ENCODE data around the gene HEXIM2. TPM values are rescaled to one million over a fixed set of nuclear protein-coding genes. Genes with fewer than 3 reads are reported as not detected.
A peak's percentile ranks its signal among the peaks of the same experiment; 100 is the strongest.

Gene HEXIM2
- total RNA-seq, 2 experiments from 2014 or later: 1.3 to 1.5 TPM

DNA sequence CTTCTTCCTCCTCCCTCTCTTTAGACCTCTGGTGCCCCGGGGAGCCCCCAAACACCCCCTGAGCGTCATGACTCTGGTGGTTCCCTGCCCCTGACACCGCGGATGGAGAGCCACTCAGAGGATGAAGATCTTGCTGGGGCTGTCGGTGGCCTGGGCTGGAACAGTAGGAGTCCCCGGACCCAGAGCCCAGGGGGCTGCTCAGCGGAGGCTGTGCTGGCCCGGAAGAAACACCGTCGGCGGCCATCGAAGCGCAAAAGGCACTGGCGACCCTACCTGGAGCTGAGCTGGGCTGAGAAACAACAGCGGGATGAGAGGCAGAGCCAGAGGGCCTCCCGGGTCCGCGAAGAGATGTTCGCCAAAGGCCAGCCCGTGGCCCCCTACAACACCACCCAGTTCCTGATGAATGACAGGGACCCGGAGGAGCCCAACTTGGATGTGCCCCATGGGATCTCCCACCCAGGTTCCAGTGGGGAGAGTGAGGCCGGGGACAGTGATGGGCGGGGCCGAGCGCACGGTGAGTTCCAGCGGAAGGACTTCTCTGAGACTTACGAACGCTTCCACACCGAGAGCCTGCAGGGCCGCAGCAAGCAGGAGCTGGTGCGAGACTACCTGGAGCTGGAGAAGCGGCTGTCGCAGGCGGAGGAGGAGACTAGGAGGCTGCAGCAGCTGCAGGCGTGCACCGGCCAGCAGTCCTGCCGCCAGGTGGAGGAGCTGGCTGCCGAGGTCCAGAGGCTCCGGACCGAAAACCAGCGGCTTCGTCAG lies 7.5 kb downstream of the HEXIM2 start:
- TF ChIP-seq, protein P1, sequence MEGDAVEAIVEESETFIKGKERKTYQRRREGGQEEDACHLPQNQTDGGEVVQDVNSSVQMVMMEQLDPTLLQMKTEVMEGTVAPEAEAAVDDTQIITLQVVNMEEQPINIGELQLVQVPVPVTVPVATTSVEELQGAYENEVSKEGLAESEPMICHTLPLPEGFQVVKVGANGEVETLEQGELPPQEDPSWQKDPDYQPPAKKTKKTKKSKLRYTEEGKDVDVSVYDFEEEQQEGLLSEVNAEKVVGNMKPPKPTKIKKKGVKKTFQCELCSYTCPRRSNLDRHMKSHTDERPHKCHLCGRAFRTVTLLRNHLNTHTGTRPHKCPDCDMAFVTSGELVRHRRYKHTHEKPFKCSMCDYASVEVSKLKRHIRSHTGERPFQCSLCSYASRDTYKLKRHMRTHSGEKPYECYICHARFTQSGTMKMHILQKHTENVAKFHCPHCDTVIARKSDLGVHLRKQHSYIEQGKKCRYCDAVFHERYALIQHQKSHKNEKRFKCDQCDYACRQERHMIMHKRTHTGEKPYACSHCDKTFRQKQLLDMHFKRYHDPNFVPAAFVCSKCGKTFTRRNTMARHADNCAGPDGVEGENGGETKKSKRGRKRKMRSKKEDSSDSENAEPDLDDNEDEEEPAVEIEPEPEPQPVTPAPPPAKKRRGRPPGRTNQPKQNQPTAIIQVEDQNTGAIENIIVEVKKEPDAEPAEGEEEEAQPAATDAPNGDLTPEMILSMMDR (IDR thresholded peaks at IDR 0.05): no peak
- Histone ChIP-seq H3K4me1 (ENCODE audit: insufficient read depth, low read length) (peaks cover 23% of the 10 kb centered on the region), H3K27ac (ENCODE audit: low read depth in 1 of 2, low read length in 2 of 2) (no peak overlapping the region), H3K4me3 (ENCODE audit: low read length) (no peak overlapping the region), H3K9me3 (ENCODE audit: control insufficient read depth in 1 of 2, insufficient read depth in 1 of 2, low read length in 2 of 2) (no peaks in the 10 kb centered on the region), H3K36me3 (ENCODE audit: insufficient read depth, low read length) (no peaks in the 10 kb centered on the region), H3K27me3 (ENCODE audit: control insufficient read depth in 1 of 2, insufficient read depth in 2 of 2, low read length in 2 of 2) (no peaks in the 10 kb centered on the region)
- H3K27me3 Mint-ChIP-seq: no peaks in the 10 kb centered on the region
- DNase-seq (no peak), ATAC-seq (ENCODE audit: poor library complexity) (no peak)
- H3K4me1 Mint-ChIP-seq (ENCODE audit: low read depth): peaks cover 26% of the 10 kb centered on the region
- POLR2A ChIA-PET: interaction anchor here (4.7 to 5.9 kb wide), 2 partner anchors 7 to 20 kb away, joined by 87 to 122 read pairs; partner anchors contain the start of genes HEXIM1 and HEXIM2
- intact Hi-C loops (cut with DNase I, micrococcal nuclease): no loop called here
- no peaks in the 10 kb centered on the region for H3K36me3 Mint-ChIP-seq (ENCODE audit: low read depth)
- CTCF ChIA-PET: no interaction called here
- no peak overlapping the region for H3K27ac Mint-ChIP-seq
- no peak overlapping the region for H3K4me3 Mint-ChIP-seq
- H3K9me3 Mint-ChIP-seq: no peaks in the 10 kb centered on the region

DNA sequence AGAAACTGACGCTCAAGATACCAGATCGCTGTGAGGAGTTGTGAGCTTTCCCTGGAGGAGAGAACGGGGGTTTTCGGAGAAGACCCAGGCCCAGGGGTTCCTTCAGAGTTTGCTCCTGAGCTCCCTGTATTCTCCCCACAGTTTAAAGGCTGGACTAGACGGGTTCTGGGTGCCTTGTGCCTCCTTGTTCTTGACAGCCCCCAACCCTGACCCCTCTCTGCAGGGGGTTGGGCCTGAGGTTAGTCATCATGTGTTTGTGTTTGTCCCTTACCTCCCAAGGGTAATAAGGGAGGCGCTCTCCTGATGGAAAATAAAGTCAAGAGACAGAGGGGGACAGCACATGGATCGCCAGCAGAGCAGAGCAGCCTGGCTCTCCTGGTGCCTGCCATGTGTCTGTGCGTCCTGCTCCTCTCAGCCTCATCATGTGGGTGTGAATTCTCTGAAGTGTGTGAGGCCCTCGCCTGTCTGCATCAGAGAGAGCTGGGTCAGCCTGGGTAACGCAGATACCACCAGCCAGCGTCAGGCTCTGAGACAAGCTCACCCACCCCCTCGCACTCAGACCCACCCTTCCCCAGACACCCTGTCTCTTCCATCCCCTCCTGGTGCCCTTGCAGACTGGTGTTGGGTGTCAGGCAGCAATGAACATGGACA lies 8.7 kb downstream of the HEXIM2 start:
- peaks cover 23% of the 10 kb centered on the region for H3K4me1 ChIP-seq (ENCODE audit: insufficient read depth, low read length)
- no peaks in the 10 kb centered on the region for H3K27me3 Mint-ChIP-seq
- intact Hi-C loops (cut with DNase I, micrococcal nuclease): no loop called here
- H3K27ac Mint-ChIP-seq: peak overlapping the region; percentile 17
- ChIA-PET POLR2A (interaction anchor here (4.7 to 5.9 kb wide), 2 partner anchors 8 to 21 kb away, joined by 87 to 122 read pairs; partner anchors contain the start of genes HEXIM1 and HEXIM2), CTCF (no interaction called here)
- H3K4me3 Mint-ChIP-seq: no peak overlapping the region
- no peaks in the 10 kb centered on the region for H3K36me3 Mint-ChIP-seq (ENCODE audit: low read depth)
- no peaks in the 10 kb centered on the region for H3K27me3 ChIP-seq (ENCODE audit: control insufficient read depth in 1 of 2, insufficient read depth in 2 of 2, low read length in 2 of 2)
- no peaks in the 10 kb centered on the region for H3K36me3 ChIP-seq (ENCODE audit: insufficient read depth, low read length)
- TF ChIP-seq, protein P1 (IDR thresholded peaks at IDR 0.05): no peak
- no peak overlapping the region for H3K4me3 ChIP-seq (ENCODE audit: low read length)
- no peaks in the 10 kb centered on the region for H3K9me3 ChIP-seq (ENCODE audit: control insufficient read depth in 1 of 2, insufficient read depth in 1 of 2, low read length in 2 of 2)
- no peak overlapping the region for H3K27ac ChIP-seq (ENCODE audit: low read depth in 1 of 2, low read length in 2 of 2)
- ATAC-seq (ENCODE audit: poor library complexity): no peak
- no peaks in the 10 kb centered on the region for H3K9me3 Mint-ChIP-seq
- DNase-seq: peak in 1 of 14 experiments; percentile 20
- peaks cover 26% of the 10 kb centered on the region for H3K4me1 Mint-ChIP-seq (ENCODE audit: low read depth)

DNA sequence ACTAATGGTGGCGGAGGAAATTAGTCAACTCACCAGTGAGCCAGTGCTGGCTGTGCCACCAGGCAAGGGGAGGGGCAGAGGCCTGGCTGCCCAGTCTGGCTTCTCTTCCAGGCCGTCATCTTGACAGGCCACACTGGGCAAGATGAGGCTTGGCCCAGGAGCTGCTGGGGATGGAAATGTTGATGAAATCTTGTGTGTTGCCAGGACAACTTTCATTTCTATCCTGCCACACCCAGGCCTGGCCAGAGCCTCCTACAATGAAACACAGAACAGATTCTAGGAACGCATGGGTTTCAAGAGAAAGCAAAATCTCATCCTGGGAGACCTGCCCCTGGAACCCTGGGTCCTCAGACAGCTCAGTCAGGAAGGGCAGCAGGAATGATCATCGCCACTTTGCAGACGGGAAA lies 9.3 kb downstream of the HEXIM2 start:
- H3K4me3 ChIP-seq (ENCODE audit: low read length): no peak overlapping the region
- POLR2A ChIA-PET: interaction anchor here (4.7 to 5.9 kb wide), 2 partner anchors 8 to 22 kb away, joined by 87 to 122 read pairs; partner anchors contain the start of genes HEXIM1 and HEXIM2
- H3K27ac Mint-ChIP-seq: peak overlapping the region; percentile 17
- no peak overlapping the region for H3K27ac ChIP-seq (ENCODE audit: low read depth in 1 of 2, low read length in 2 of 2)
- DNase-seq (peak in 1 of 14 experiments; percentile 45), ATAC-seq (ENCODE audit: poor library complexity) (no peak)
- no peaks in the 10 kb centered on the region for H3K36me3 Mint-ChIP-seq (ENCODE audit: low read depth)
- CTCF ChIA-PET: interaction anchor here (1.3 kb wide), 1 partner anchor 27 kb away, joined by 4 read pairs; no protein-coding TSS in a partner anchor
- intact Hi-C loops (cut with DNase I, micrococcal nuclease): no loop called here
- H3K4me3 Mint-ChIP-seq: no peak overlapping the region
- TF ChIP-seq, protein P1 (IDR thresholded peaks at IDR 0.05): no peak
- no peaks in the 10 kb centered on the region for H3K9me3 Mint-ChIP-seq
- peaks cover 23% of the 10 kb centered on the region for H3K4me1 ChIP-seq (ENCODE audit: insufficient read depth, low read length)
- no peaks in the 10 kb centered on the region for H3K27me3 Mint-ChIP-seq
- H3K27me3 ChIP-seq (ENCODE audit: control insufficient read depth in 1 of 2, insufficient read depth in 2 of 2, low read length in 2 of 2): no peaks in the 10 kb centered on the region
- H3K36me3 ChIP-seq (ENCODE audit: insufficient read depth, low read length): no peaks in the 10 kb centered on the region
- H3K4me1 Mint-ChIP-seq (ENCODE audit: low read depth): peaks cover 26% of the 10 kb centered on the region
- no peaks in the 10 kb centered on the region for H3K9me3 ChIP-seq (ENCODE audit: control insufficient read depth in 1 of 2, insufficient read depth in 1 of 2, low read length in 2 of 2)

Data from CD4-positive, alpha-beta T cell (primary cell).